ENCODE results near the gene KLK15.

KLK15 gene

GRCh38 chr19:50843205-50843604 lies 9.8 kb upstream of the KLK15 start:
- no peak for FAIRE-seq

GRCh38 chr19:50842130-50842529 lies 8.8 kb upstream of the KLK15 start:
- FAIRE-seq = no peak

GRCh38 chr19:50839712-50840655 lies 6.6 kb upstream of the KLK15 start:
- no peak for FAIRE-seq

GRCh38 chr19:50838239-50838638 lies 4.9 kb upstream of the KLK15 start:
- FAIRE-seq = no peak

- no peak for FAIRE-seq
Measured at GRCh38 chr19:50837300-50837699, 3.9 kb upstream of the KLK15 start.

- no peak for FAIRE-seq
Measured at GRCh38 chr19:50836543-50837195, 3.3 kb upstream of the KLK15 start.

- FAIRE-seq = no peak
Measured at GRCh38 chr19:50835785-50836542, 2.6 kb upstream of the KLK15 start.

- no peak for FAIRE-seq
Measured at GRCh38 chr19:50835103-50835784, 1.9 kb upstream of the KLK15 start.

GRCh38 chr19:50833802-50834167 lies 411 bp upstream of the KLK15 start:
- no peak for FAIRE-seq

- FAIRE-seq = no peak
Measured at GRCh38 chr19:50832666-50833065, 708 bp downstream of the KLK15 start.

- FAIRE-seq = no peak
Measured at GRCh38 chr19:50831026-50831396, 2.4 kb downstream of the KLK15 start.

- no peak for FAIRE-seq
Measured at GRCh38 chr19:50830266-50831025, 2.9 kb downstream of the KLK15 start.

- no peak for FAIRE-seq
Measured at GRCh38 chr19:50829801-50830200, 3.6 kb downstream of the KLK15 start.

- FAIRE-seq = no peak
Measured at GRCh38 chr19:50827476-50827875, 5.9 kb downstream of the KLK15 start.

- no peak for FAIRE-seq
Measured at GRCh38 chr19:50826492-50827240, 6.7 kb downstream of the KLK15 start.

- FAIRE-seq = no peak
Measured at GRCh38 chr19:50823389-50824042, 9.9 kb downstream of the KLK15 start, which contains the start of gene KLK1. KLK1 (minus strand) TSS chr19:50823787; CDS start chr19:50823748, 39 bp downstream.

- no peak for FAIRE-seq
Measured at GRCh38 chr19:50822661-50823208, 10.6 kb downstream of the KLK15 start.

GRCh38 chr19:50821622-50822021 lies 11.8 kb downstream of the KLK15 start:
- FAIRE-seq = no peak

- no peak for FAIRE-seq
Measured at GRCh38 chr19:50821248-50821612, 12.1 kb downstream of the KLK15 start.

- FAIRE-seq = no peak
Measured at GRCh38 chr19:50820549-50821247, 12.7 kb downstream of the KLK15 start.

All from endometrium (tissue), 2 donors.